ENCODE data around the gene ARSG. TPM values are rescaled to one million over a fixed set of nuclear protein-coding genes. Genes with fewer than 3 reads are reported as not detected.

ARSG gene
- total RNA-seq, 1 experiment from 2014 or later = 7.9 TPM

DNA sequence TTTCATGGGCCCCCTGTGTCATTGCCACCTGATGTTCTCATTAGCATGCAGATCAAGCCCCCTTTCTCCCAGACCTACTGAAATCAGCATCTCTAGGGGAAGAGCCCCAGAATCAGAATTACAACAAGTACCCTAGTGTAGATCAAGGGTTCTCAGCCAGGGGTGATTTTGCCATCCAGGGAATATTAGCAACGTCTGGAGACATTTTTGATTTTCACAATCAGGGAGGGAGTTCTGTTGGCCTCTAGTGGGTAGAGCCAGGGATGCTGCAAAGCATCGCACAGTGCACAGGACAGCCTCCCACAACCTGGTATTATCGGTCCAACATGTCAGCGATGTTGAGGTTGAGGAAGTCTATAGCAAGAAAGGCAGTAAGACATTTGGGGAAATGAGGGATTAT lies 36.1 kb upstream of the ARSG start:
- no peak for TF ChIP-seq FOXJ3 (CRISPR knock-in tag; IDR thresholded peaks at IDR 0.05; ENCODE audit: borderline replicate concordance)
- no peak for TF ChIP-seq RELA (CRISPR knock-in tag; IDR thresholded peaks at IDR 0.05; ENCODE audit: borderline replicate concordance)
- TF ChIP-seq ELF4 (CRISPR knock-in tag; IDR thresholded peaks at IDR 0.05; ENCODE audit: low read depth) = no peak
- TF ChIP-seq, protein P1, sequence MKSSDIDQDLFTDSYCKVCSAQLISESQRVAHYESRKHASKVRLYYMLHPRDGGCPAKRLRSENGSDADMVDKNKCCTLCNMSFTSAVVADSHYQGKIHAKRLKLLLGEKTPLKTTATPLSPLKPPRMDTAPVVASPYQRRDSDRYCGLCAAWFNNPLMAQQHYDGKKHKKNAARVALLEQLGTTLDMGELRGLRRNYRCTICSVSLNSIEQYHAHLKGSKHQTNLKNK (CRISPR knock-in tag; IDR thresholded peaks at IDR 0.05) = no peak
- TF ChIP-seq, protein P2, sequence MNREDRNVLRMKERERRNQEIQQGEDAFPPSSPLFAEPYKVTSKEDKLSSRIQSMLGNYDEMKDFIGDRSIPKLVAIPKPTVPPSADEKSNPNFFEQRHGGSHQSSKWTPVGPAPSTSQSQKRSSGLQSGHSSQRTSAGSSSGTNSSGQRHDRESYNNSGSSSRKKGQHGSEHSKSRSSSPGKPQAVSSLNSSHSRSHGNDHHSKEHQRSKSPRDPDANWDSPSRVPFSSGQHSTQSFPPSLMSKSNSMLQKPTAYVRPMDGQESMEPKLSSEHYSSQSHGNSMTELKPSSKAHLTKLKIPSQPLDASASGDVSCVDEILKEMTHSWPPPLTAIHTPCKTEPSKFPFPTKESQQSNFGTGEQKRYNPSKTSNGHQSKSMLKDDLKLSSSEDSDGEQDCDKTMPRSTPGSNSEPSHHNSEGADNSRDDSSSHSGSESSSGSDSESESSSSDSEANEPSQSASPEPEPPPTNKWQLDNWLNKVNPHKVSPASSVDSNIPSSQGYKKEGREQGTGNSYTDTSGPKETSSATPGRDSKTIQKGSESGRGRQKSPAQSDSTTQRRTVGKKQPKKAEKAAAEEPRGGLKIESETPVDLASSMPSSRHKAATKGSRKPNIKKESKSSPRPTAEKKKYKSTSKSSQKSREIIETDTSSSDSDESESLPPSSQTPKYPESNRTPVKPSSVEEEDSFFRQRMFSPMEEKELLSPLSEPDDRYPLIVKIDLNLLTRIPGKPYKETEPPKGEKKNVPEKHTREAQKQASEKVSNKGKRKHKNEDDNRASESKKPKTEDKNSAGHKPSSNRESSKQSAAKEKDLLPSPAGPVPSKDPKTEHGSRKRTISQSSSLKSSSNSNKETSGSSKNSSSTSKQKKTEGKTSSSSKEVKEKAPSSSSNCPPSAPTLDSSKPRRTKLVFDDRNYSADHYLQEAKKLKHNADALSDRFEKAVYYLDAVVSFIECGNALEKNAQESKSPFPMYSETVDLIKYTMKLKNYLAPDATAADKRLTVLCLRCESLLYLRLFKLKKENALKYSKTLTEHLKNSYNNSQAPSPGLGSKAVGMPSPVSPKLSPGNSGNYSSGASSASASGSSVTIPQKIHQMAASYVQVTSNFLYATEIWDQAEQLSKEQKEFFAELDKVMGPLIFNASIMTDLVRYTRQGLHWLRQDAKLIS (CRISPR knock-in tag; IDR thresholded peaks at IDR 0.05; ENCODE audit: borderline replicate concordance) = no peak
- no peak for TF ChIP-seq CREM (CRISPR knock-in tag; IDR thresholded peaks at IDR 0.05)
- TF ChIP-seq, protein P3, sequence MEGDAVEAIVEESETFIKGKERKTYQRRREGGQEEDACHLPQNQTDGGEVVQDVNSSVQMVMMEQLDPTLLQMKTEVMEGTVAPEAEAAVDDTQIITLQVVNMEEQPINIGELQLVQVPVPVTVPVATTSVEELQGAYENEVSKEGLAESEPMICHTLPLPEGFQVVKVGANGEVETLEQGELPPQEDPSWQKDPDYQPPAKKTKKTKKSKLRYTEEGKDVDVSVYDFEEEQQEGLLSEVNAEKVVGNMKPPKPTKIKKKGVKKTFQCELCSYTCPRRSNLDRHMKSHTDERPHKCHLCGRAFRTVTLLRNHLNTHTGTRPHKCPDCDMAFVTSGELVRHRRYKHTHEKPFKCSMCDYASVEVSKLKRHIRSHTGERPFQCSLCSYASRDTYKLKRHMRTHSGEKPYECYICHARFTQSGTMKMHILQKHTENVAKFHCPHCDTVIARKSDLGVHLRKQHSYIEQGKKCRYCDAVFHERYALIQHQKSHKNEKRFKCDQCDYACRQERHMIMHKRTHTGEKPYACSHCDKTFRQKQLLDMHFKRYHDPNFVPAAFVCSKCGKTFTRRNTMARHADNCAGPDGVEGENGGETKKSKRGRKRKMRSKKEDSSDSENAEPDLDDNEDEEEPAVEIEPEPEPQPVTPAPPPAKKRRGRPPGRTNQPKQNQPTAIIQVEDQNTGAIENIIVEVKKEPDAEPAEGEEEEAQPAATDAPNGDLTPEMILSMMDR (IDR thresholded peaks at IDR 0.05) = no peak
- no peak for TF ChIP-seq ZNF416 (CRISPR knock-in tag; IDR thresholded peaks at IDR 0.05)
- TF ChIP-seq, protein P4, sequence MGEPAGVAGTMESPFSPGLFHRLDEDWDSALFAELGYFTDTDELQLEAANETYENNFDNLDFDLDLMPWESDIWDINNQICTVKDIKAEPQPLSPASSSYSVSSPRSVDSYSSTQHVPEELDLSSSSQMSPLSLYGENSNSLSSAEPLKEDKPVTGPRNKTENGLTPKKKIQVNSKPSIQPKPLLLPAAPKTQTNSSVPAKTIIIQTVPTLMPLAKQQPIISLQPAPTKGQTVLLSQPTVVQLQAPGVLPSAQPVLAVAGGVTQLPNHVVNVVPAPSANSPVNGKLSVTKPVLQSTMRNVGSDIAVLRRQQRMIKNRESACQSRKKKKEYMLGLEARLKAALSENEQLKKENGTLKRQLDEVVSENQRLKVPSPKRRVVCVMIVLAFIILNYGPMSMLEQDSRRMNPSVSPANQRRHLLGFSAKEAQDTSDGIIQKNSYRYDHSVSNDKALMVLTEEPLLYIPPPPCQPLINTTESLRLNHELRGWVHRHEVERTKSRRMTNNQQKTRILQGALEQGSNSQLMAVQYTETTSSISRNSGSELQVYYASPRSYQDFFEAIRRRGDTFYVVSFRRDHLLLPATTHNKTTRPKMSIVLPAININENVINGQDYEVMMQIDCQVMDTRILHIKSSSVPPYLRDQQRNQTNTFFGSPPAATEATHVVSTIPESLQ (CRISPR knock-in tag; IDR thresholded peaks at IDR 0.05) = no peak
- TF ChIP-seq SMAD4 (CRISPR knock-in tag; IDR thresholded peaks at IDR 0.05) = no peak
- TF ChIP-seq ZNF396 (CRISPR knock-in tag; IDR thresholded peaks at IDR 0.05; ENCODE audit: borderline replicate concordance) = no peak
- TF ChIP-seq TP53 (CRISPR knock-in tag; IDR thresholded peaks at IDR 0.05) = no peak
- no peak for TF ChIP-seq NR3C1 (CRISPR knock-in tag; conservative IDR thresholded peaks at IDR 0.05; ENCODE audit: low read depth)
- TF ChIP-seq SOX15 (CRISPR knock-in tag; IDR thresholded peaks at IDR 0.05) = no peak
- TF ChIP-seq, protein P5, sequence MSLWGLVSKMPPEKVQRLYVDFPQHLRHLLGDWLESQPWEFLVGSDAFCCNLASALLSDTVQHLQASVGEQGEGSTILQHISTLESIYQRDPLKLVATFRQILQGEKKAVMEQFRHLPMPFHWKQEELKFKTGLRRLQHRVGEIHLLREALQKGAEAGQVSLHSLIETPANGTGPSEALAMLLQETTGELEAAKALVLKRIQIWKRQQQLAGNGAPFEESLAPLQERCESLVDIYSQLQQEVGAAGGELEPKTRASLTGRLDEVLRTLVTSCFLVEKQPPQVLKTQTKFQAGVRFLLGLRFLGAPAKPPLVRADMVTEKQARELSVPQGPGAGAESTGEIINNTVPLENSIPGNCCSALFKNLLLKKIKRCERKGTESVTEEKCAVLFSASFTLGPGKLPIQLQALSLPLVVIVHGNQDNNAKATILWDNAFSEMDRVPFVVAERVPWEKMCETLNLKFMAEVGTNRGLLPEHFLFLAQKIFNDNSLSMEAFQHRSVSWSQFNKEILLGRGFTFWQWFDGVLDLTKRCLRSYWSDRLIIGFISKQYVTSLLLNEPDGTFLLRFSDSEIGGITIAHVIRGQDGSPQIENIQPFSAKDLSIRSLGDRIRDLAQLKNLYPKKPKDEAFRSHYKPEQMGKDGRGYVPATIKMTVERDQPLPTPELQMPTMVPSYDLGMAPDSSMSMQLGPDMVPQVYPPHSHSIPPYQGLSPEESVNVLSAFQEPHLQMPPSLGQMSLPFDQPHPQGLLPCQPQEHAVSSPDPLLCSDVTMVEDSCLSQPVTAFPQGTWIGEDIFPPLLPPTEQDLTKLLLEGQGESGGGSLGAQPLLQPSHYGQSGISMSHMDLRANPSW (CRISPR knock-in tag; conservative IDR thresholded peaks at IDR 0.05; ENCODE audit: low read depth) = no peak
- TF ChIP-seq, protein P6, sequence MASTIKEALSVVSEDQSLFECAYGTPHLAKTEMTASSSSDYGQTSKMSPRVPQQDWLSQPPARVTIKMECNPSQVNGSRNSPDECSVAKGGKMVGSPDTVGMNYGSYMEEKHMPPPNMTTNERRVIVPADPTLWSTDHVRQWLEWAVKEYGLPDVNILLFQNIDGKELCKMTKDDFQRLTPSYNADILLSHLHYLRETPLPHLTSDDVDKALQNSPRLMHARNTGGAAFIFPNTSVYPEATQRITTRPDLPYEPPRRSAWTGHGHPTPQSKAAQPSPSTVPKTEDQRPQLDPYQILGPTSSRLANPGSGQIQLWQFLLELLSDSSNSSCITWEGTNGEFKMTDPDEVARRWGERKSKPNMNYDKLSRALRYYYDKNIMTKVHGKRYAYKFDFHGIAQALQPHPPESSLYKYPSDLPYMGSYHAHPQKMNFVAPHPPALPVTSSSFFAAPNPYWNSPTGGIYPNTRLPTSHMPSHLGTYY (CRISPR knock-in tag; IDR thresholded peaks at IDR 0.05) = no peak
- TF ChIP-seq, protein P7, sequence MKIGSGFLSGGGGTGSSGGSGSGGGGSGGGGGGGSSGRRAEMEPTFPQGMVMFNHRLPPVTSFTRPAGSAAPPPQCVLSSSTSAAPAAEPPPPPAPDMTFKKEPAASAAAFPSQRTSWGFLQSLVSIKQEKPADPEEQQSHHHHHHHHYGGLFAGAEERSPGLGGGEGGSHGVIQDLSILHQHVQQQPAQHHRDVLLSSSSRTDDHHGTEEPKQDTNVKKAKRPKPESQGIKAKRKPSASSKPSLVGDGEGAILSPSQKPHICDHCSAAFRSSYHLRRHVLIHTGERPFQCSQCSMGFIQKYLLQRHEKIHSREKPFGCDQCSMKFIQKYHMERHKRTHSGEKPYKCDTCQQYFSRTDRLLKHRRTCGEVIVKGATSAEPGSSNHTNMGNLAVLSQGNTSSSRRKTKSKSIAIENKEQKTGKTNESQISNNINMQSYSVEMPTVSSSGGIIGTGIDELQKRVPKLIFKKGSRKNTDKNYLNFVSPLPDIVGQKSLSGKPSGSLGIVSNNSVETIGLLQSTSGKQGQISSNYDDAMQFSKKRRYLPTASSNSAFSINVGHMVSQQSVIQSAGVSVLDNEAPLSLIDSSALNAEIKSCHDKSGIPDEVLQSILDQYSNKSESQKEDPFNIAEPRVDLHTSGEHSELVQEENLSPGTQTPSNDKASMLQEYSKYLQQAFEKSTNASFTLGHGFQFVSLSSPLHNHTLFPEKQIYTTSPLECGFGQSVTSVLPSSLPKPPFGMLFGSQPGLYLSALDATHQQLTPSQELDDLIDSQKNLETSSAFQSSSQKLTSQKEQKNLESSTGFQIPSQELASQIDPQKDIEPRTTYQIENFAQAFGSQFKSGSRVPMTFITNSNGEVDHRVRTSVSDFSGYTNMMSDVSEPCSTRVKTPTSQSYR (CRISPR knock-in tag; IDR thresholded peaks at IDR 0.05) = no peak
- TF ChIP-seq ZNF121 (CRISPR knock-in tag; IDR thresholded peaks at IDR 0.05) = no peak
- no peak for TF ChIP-seq EMX1 (CRISPR knock-in tag; IDR thresholded peaks at IDR 0.05)
- TF ChIP-seq, protein P8, sequence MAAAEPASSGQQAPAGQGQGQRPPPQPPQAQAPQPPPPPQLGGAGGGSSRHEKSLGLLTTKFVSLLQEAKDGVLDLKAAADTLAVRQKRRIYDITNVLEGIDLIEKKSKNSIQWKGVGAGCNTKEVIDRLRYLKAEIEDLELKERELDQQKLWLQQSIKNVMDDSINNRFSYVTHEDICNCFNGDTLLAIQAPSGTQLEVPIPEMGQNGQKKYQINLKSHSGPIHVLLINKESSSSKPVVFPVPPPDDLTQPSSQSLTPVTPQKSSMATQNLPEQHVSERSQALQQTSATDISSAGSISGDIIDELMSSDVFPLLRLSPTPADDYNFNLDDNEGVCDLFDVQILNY (CRISPR knock-in tag; IDR thresholded peaks at IDR 0.05) = no peak
- no peak overlapping the region for H3K4me3 Mint-ChIP-seq
- POLR2A ChIA-PET = no interaction called here
- no peak for DNase-seq (ENCODE audit: low spot score)
- peaks cover 39% of the 10 kb centered on the region for H3K36me3 Mint-ChIP-seq
- H3K4me1 Mint-ChIP-seq = peaks cover 10% of the 10 kb centered on the region
- H3K9me3 Mint-ChIP-seq = no peaks in the 10 kb centered on the region
- CTCF ChIA-PET = interaction anchor here (1.1 to 1.2 kb wide), 2 partner anchors 144 to 182 kb away, joined by 4 read pairs; no protein-coding TSS in a partner anchor
- peaks cover 6% of the 10 kb centered on the region for H3K27me3 Mint-ChIP-seq (ENCODE audit: low read depth)
- H3K27ac Mint-ChIP-seq = no peak overlapping the region
- ATAC-seq = 0 out of 2 replicates have a peak, but pooled peaks have one; percentile 11
